KMS-11 (cell line): ENCODE data around the gene CD300A.

Experiments used
- H2AFZ ChIP-seq: fragments of 200-600 bp; sonication (generic); 2 replicates; pipeline ENCODE4 v1.6.1; 2016; ENCODE audit warnings: antibody characterized with exemption, mixed run types, low read depth
- H3K27ac ChIP-seq: fragments of 200-600 bp; sonication (generic); 2 replicates; pipeline ENCODE4 v1.6.1; 2016; ENCODE audit warnings: mild to moderate bottlenecking, mixed run types
- H3K27me3 ChIP-seq: fragments of 200-600 bp; sonication (generic); 2 replicates; pipeline ENCODE4 v1.6.1; 2017; ENCODE audit warnings: mild to moderate bottlenecking, low read depth, mixed run types, moderate library complexity; ENCODE audit not compliant: insufficient read depth
- H3K36me3 ChIP-seq: fragments of 200-600 bp; sonication (generic); 2 replicates; pipeline ENCODE4 v1.6.1; 2017; ENCODE audit warnings: mild to moderate bottlenecking, mixed run types; ENCODE audit not compliant: insufficient read depth
- H3K4me1 ChIP-seq: fragments of 200-600 bp; sonication (generic); 2 replicates; pipeline ENCODE4 v1.6.1; 2016; ENCODE audit warnings: mild to moderate bottlenecking, low read depth, mixed run types; ENCODE audit not compliant: poor library complexity, severe bottlenecking
- H3K4me2 ChIP-seq: fragments of 200-600 bp; sonication (generic); 2 replicates; pipeline ENCODE4 v1.7.0; 2016; ENCODE audit warnings: mild to moderate bottlenecking, mixed run types
- H3K4me3 ChIP-seq: fragments of 200-600 bp; sonication (generic); IDR thresholded peaks from 2 replicates; pipeline ENCODE4 v1.6.1; 2017; ENCODE audit warnings: low read depth, low read length, mixed read lengths; ENCODE audit not compliant: insufficient read depth
- H3K79me2 ChIP-seq: fragments of 200-600 bp; sonication (generic); 2 replicates; pipeline ENCODE4 v1.6.1; 2016; ENCODE audit warnings: low read depth, mixed run types; ENCODE audit not compliant: insufficient read depth
- H3K9ac ChIP-seq: fragments of 200-600 bp; sonication (generic); 2 replicates; pipeline ENCODE4 v1.6.1; 2016; ENCODE audit warnings: mild to moderate bottlenecking, mixed run types
- H4K20me1 ChIP-seq: fragments of 200-600 bp; sonication (generic); 2 replicates; pipeline ENCODE4 v1.6.1; 2016; ENCODE audit warnings: mild to moderate bottlenecking, mixed run types; ENCODE audit not compliant: insufficient read depth
- CTCF ChIP-seq: fragments of 200-600 bp; sonication (generic); conservative IDR thresholded peaks from 2 replicates; pipeline ENCODE4 v1.6.1; 2017; ENCODE audit warnings: low read depth, mild to moderate bottlenecking, antibody characterized with exemption, low read length, moderate library complexity, mixed read lengths

The CD300A gene

GRCh38 chr17:74512036-74512435 lies 45.6 kb downstream of the CD300A start:
- no peak overlapping the region for H3K4me2 ChIP-seq
- H3K36me3 ChIP-seq: no peaks in the 10 kb centered on the region
- no peak overlapping the region for H2AFZ ChIP-seq
- no peaks in the 10 kb centered on the region for H4K20me1 ChIP-seq
- H3K9ac ChIP-seq: no peak overlapping the region
- no peak for TF ChIP-seq CTCF
- H3K27me3 ChIP-seq: peaks cover 14% of the 10 kb centered on the region; the same call in 1 of the 2 replicates
- no peaks in the 10 kb centered on the region for H3K79me2 ChIP-seq
- H3K27ac ChIP-seq: no peak overlapping the region
- no peak overlapping the region for H3K4me3 ChIP-seq
- no peaks in the 10 kb centered on the region for H3K4me1 ChIP-seq

- TF ChIP-seq CTCF: no peak
Measured at GRCh38 chr17:74512624-74513091, 46.2 kb downstream of the CD300A start.

GRCh38 chr17:74513987-74514631 lies 47.7 kb downstream of the CD300A start:
- no peak overlapping the region for H3K9ac ChIP-seq
- no peak for TF ChIP-seq CTCF
- H3K4me1 ChIP-seq: no peaks in the 10 kb centered on the region
- no peak overlapping the region for H2AFZ ChIP-seq
- no peak overlapping the region for H3K27ac ChIP-seq
- no peaks in the 10 kb centered on the region for H4K20me1 ChIP-seq
- H3K4me3 ChIP-seq: no peak overlapping the region
- no peak overlapping the region for H3K4me2 ChIP-seq
- peaks cover 13% of the 10 kb centered on the region; the same call in 1 of the 2 replicates for H3K27me3 ChIP-seq
- no peaks in the 10 kb centered on the region for H3K36me3 ChIP-seq
- no peaks in the 10 kb centered on the region for H3K79me2 ChIP-seq

More at GRCh38 chr17:74512624-74513091, 46.2 kb downstream of the CD300A start:
- Histone ChIP-seq H3K4me2 (no peak overlapping the region), H2AFZ (no peak overlapping the region), H3K9ac (no peak overlapping the region), H3K4me1 (no peaks in the 10 kb centered on the region), H3K79me2 (no peaks in the 10 kb centered on the region), H4K20me1 (no peaks in the 10 kb centered on the region), H3K36me3 (no peaks in the 10 kb centered on the region), H3K27me3 (peaks cover 14% of the 10 kb centered on the region; the same call in 1 of the 2 replicates), H3K27ac (no peak overlapping the region), H3K4me3 (no peak overlapping the region)

- Histone ChIP-seq H3K4me2 (no peak overlapping the region), H2AFZ (no peak overlapping the region)
Measured at GRCh38 chr17:74514632-74515334, 48.3 kb downstream of the CD300A start.

More at GRCh38 chr17:74514632-74515334, 48.3 kb downstream of the CD300A start:
- Histone ChIP-seq H4K20me1 (no peaks in the 10 kb centered on the region), H3K36me3 (no peaks in the 10 kb centered on the region), H3K79me2 (no peaks in the 10 kb centered on the region), H3K27ac (no peak overlapping the region), H3K27me3 (peaks cover 15% of the 10 kb centered on the region; the same call in 1 of the 2 replicates), H3K4me1 (no peaks in the 10 kb centered on the region), H3K9ac (no peak overlapping the region), H3K4me3 (no peak overlapping the region)
- no peak for TF ChIP-seq CTCF
